Activated CD4-positive, alpha-beta memory T cell treated with anti-CD3 and anti-CD28 coated beads, Interleukin-2, amount 10 ng/mL, durations not matched to agents 7 days and 5 days (primary cell): ENCODE measurements around the gene FTSJ1. TPM values are rescaled to one million over a fixed set of nuclear protein-coding genes. Genes with fewer than 3 reads are reported as not detected.
"Not testable (repeated sequence)": the region's sequence is repeated elsewhere in the genome, so short reads cannot be mapped to it uniquely, and the experiment has no call there.

Source experiments
- CTCF ChIA-PET: fragments of 350-600 bp; sonication (Branson Sonifier 250); formaldehyde crosslinking; loops from one replicate; lab custom pipeline; 2021; ENCODE audit warnings: antibody characterized with exemption, inconsistent platforms; lab: Charles Lee
- POLR2A ChIA-PET: fragments of 350-600 bp; sonication (Branson Sonifier 250); formaldehyde crosslinking; loops from one replicate; lab custom pipeline; 2021; ENCODE audit warnings: antibody characterized with exemption; lab: Charles Lee
- DNase-seq: peaks from one replicate; pipeline ENCODE4 v3.0.0-alpha.2; 2020
- H3K27ac Mint-ChIP-seq: one replicate; pipeline ENCODE4 v1.8.0; 2021; ENCODE audit warnings: mild to moderate bottlenecking, mixed read lengths
- H3K27me3 Mint-ChIP-seq: one replicate; pipeline ENCODE4 v1.8.0; 2021; ENCODE audit warnings: mixed read lengths
- H3K36me3 Mint-ChIP-seq: one replicate; pipeline ENCODE4 v1.8.0; 2021; ENCODE audit warnings: low read depth, mixed read lengths
- H3K4me1 Mint-ChIP-seq: one replicate; pipeline ENCODE4 v1.8.0; 2021; ENCODE audit warnings: mixed read lengths
- H3K4me3 Mint-ChIP-seq: one replicate; pipeline ENCODE4 v1.8.0; 2021; ENCODE audit warnings: mild to moderate bottlenecking, mixed read lengths
- H3K9me3 Mint-ChIP-seq: one replicate; pipeline ENCODE4 v1.8.0; 2021; ENCODE audit warnings: mixed read lengths
- total RNA-seq, 2 experiments: library from RNA; stranded (reverse); gene quantifications; one replicate each; pipeline ENCODE4 v1.2.3, GENCODE V29; 2021

FTSJ1 gene
- total RNA-seq, 2 experiments from 2014 or later = 57.6 to 60.1 TPM

GRCh38 chrX:48520976-48521352, 45.0 kb downstream of the FTSJ1 start:
- Mint-ChIP-seq H3K27ac (peak overlapping the region; percentile 99), H3K4me3 (peak overlapping the region; percentile 91), H3K36me3 (peaks cover 46% of the 10 kb centered on the region), H3K9me3 (no peaks in the 10 kb centered on the region), H3K27me3 (no peaks in the 10 kb centered on the region), H3K4me1 (peaks cover 42% of the 10 kb centered on the region)
- DNase-seq = peak; percentile 37
- CTCF ChIA-PET = interaction anchor here (1.5 kb wide), 1 partner anchor 53 kb away, joined by 3 read pairs; the partner anchor contains the start of gene RBM3
- POLR2A ChIA-PET = interaction anchor here (0.5 to 2.8 kb wide), 10 partner anchors 9 to 419 kb away, joined by 3 to 33 read pairs (median 7); partner anchors contain the start of genes FTSJ1, PORCN, RBM3 and TBC1D25

DNA sequence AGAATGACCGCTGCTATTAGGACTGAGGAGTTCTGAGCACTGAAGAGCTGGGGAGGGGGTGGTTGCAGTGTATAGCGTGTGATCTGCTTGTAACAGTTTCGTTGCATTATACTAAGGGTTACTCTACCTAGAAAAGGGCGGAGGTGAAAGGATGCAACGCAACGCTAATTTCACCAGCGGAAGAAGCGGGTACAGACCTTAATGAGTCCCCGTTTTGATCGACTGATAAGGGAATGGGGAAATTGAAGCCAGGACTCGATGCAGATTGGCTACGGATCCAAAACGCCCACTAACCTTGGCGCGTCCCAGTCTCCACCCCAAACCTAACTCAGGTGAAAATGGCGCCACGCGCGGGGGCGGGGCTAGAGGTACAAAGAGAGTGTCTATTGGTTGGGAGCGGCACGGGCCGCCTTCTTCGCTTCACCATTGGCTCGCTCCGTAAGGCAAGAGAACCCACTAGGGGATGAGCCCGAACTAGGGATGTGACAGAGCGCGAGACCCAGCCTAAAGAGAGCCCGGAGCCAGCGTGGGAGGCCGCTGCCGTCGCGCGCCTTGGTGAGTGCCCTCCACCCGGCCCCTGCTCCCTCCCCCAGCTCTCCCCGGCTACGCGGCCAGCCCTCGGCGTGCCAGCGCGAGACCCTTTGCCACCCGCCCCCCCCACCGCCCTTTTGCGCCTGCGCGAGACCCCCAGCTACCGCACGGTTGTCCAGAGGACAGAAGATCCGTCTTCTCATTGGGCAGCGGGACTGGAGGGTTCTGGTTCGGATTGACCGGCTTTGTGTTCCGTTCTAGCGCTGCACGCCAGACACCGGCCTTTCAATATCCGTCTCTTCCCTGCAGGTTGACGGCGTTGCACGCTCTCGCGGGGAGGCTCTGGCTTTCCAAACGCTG, 45.6 kb downstream of the FTSJ1 start, which contains the start of gene EBP:
Gene EBP (plus strand): TSS at position 456 of the 891 bp plus-strand sequence. CDS start 1,964 bp downstream, outside the sequence.
- POLR2A ChIA-PET = interaction anchor here (0.5 to 2.8 kb wide), 13 partner anchors 8 to 418 kb away, joined by 3 to 33 read pairs (median 8); partner anchors contain the start of genes FTSJ1, PORCN, RBM3 and TBC1D25
- DNase-seq = peak; percentile 96
- peak within 1 kb of the TSS; percentile 99 for H3K27ac Mint-ChIP-seq
- no peaks in the 10 kb centered on the region for H3K9me3 Mint-ChIP-seq
- no peaks in the 10 kb centered on the region for H3K27me3 Mint-ChIP-seq
- peaks cover 44% of the 10 kb centered on the region for H3K4me1 Mint-ChIP-seq
- peaks cover 47% of the 10 kb centered on the region for H3K36me3 Mint-ChIP-seq
- CTCF ChIA-PET = interaction anchor here (1.4 to 1.5 kb wide), 2 partner anchors 18 to 53 kb away, joined by 3 to 7 read pairs; partner anchors contain the start of genes RBM3 and TBC1D25
- peak within 1 kb of the TSS; percentile 91 for H3K4me3 Mint-ChIP-seq

DNA sequence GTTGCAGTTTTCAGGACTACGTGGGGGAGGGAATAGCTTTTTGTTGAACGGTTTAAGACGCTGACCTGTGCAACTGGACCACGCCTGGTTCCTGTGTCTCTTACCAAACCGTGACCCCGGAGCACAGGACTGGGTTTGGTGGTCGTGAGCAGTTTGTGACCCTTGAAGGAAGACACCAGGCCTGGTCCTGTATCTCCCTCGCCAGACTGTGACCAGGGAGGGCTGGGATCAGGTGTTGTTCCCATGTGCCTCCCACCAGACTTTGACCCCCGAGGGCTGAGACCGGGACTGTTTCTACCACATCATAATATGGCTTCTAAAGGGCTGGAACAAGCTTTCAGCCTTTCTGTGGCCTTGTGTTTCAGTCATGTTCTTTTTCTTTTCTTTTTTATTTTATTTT, 46.3 kb downstream of the FTSJ1 start:
- H3K4me3 Mint-ChIP-seq = peak overlapping the region; percentile 91
- peak overlapping the region; percentile 99 for H3K27ac Mint-ChIP-seq
- no peak for DNase-seq
- H3K9me3 Mint-ChIP-seq = no peaks in the 10 kb centered on the region
- H3K36me3 Mint-ChIP-seq = peaks cover 47% of the 10 kb centered on the region
- H3K27me3 Mint-ChIP-seq = no peaks in the 10 kb centered on the region
- peaks cover 40% of the 10 kb centered on the region for H3K4me1 Mint-ChIP-seq
- POLR2A ChIA-PET = interaction anchor here (0.6 to 2.8 kb wide), 10 partner anchors 9 to 56 kb away, joined by 3 to 33 read pairs (median 10); partner anchors contain the start of genes FTSJ1, PORCN, RBM3 and TBC1D25
- CTCF ChIA-PET = interaction anchor here (1.4 to 1.5 kb wide), 2 partner anchors 17 to 52 kb away, joined by 3 to 7 read pairs; partner anchors contain the start of genes RBM3 and TBC1D25

DNA sequence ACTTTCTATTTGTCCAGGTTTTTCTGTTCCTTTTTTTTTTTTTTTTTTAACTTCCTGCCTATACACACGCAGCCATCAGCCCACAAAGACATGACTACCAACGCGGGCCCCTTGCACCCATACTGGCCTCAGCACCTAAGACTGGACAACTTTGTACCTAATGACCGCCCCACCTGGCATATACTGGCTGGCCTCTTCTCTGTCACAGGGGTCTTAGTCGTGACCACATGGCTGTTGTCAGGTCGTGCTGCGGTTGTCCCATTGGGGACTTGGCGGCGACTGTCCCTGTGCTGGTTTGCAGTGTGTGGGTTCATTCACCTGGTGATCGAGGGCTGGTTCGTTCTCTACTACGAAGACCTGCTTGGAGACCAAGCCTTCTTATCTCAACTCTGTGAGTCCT, 47.7 kb downstream of the FTSJ1 start:
- peak overlapping the region; percentile 44 for H3K27ac Mint-ChIP-seq
- H3K9me3 Mint-ChIP-seq = no peaks in the 10 kb centered on the region
- POLR2A ChIA-PET = interaction anchor here (2.3 kb wide), 1 partner anchor 53 kb away, joined by 8 read pairs; no protein-coding TSS in a partner anchor

GRCh38 chrX:48525853-48526252, 49.9 kb downstream of the FTSJ1 start:
- Mint-ChIP-seq H3K4me1 (peaks cover 43% of the 10 kb centered on the region), H3K36me3 (peaks cover 66% of the 10 kb centered on the region), H3K4me3 (peak overlapping the region; percentile 53)
- H3K9me3 Mint-ChIP-seq, H3K27me3 Mint-ChIP-seq, CTCF ChIA-PET, H3K27ac Mint-ChIP-seq, DNase-seq: not testable (repeated sequence)
- POLR2A ChIA-PET = interaction anchor here (0.9 to 1.5 kb wide), 2 partner anchors 13 to 49 kb away, joined by 3 to 6 read pairs; partner anchors contain the start of gene RBM3

More for the DNA sequence above, 47.7 kb downstream of the FTSJ1 start:
- H3K27me3 Mint-ChIP-seq = no peaks in the 10 kb centered on the region
- H3K4me1 Mint-ChIP-seq = peaks cover 52% of the 10 kb centered on the region
- H3K36me3 Mint-ChIP-seq = peaks cover 59% of the 10 kb centered on the region
- CTCF ChIA-PET = no interaction called here
- DNase-seq = no peak
- peak overlapping the region; percentile 91 for H3K4me3 Mint-ChIP-seq

DNA sequence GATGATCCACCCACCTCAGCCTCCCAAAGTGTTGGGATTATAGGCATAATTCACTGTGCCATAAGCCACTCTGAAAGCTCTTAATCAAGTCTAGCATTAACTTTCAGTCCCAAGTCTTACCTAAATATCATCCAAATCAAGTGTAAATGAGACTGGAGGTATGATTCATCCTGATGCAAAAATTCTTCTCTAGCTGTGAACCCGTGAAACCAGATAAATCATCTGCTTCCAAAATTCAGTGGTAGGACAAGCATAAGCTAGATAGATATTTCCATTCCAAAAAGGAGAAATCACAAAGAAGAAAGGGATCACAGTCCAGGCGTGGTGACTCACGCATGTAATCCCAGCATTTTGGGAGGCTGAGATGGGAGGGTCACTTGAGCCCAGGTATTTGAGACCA, 54.7 kb downstream of the FTSJ1 start:
- Mint-ChIP-seq H3K27ac (peak overlapping the region; percentile 97), H3K4me3 (no peak overlapping the region), H3K36me3 (peaks cover 65% of the 10 kb centered on the region), H3K9me3 (no peaks in the 10 kb centered on the region), H3K27me3 (no peaks in the 10 kb centered on the region), H3K4me1 (peaks cover 57% of the 10 kb centered on the region)
- CTCF ChIA-PET = no interaction called here
- POLR2A ChIA-PET = interaction anchor here (1.0 to 3.8 kb wide), 5 partner anchors 8 to 44 kb away, joined by 5 to 18 read pairs (median 16); partner anchors contain the start of genes EBP, RBM3 and TBC1D25
- DNase-seq = no peak

DNA sequence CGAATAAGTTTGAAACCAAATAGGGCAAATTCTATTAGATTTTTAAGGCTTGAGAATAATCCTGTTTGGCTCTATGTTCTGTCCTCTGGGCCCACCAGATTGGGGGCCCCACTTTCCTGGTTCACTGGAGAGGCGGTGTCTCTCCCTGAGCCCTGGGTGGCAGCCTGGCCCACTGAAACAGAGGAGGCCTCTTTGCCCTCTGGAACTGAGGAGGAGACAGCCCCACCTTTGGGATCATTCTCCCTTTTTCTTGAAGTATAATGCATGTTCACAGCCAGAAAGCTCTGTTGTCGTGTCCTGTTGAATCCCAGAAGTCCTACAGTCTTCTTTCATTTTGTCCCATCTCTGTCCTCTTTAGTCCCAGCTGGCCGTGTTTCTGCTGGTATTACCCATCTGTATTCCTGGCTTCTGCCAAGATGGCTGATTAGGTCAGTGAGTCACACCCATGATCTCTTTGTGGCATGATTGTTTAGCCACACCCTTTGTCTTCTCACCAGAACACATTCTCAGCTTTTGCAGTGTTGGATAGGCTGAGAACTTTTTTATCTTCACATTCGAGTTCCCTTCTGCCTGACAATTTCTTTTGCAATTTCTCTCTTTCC, 55.5 kb downstream of the FTSJ1 start:
- DNase-seq = no peak
- CTCF ChIA-PET = interaction anchor here (1.2 kb wide), 1 partner anchor 9 kb away, joined by 3 read pairs; no protein-coding TSS in a partner anchor
- peaks cover 51% of the 10 kb centered on the region for H3K4me1 Mint-ChIP-seq
- H3K9me3 Mint-ChIP-seq = no peaks in the 10 kb centered on the region
- H3K36me3 Mint-ChIP-seq = peaks cover 58% of the 10 kb centered on the region
- POLR2A ChIA-PET = interaction anchor here (1.2 to 3.8 kb wide), 6 partner anchors 9 to 43 kb away, joined by 3 to 18 read pairs (median 10); partner anchors contain the start of genes EBP, RBM3 and TBC1D25
- peak overlapping the region; percentile 97 for H3K27ac Mint-ChIP-seq
- no peaks in the 10 kb centered on the region for H3K27me3 Mint-ChIP-seq
- H3K4me3 Mint-ChIP-seq = peak overlapping the region; percentile 14

GRCh38 chrX:48532161-48532560, 56.2 kb downstream of the FTSJ1 start:
- no peaks in the 10 kb centered on the region for H3K27me3 Mint-ChIP-seq
- POLR2A ChIA-PET = interaction anchor here (1.2 to 3.8 kb wide), 6 partner anchors 8 to 42 kb away, joined by 3 to 18 read pairs (median 10); partner anchors contain the start of genes EBP, RBM3 and TBC1D25

GRCh38 chrX:48533165-48533564, 57.2 kb downstream of the FTSJ1 start:
- Mint-ChIP-seq H3K9me3 (no peaks in the 10 kb centered on the region), H3K27ac (peak overlapping the region; percentile 16), H3K27me3 (no peaks in the 10 kb centered on the region), H3K36me3 (peaks cover 46% of the 10 kb centered on the region), H3K4me1 (peaks cover 40% of the 10 kb centered on the region), H3K4me3 (no peak overlapping the region)
- DNase-seq = no peak
- POLR2A ChIA-PET = interaction anchor here (2.6 kb wide), 1 partner anchor 41 kb away, joined by 16 read pairs; the partner anchor contains the start of gene RBM3
- CTCF ChIA-PET = no interaction called here

More at GRCh38 chrX:48532161-48532560, 56.2 kb downstream of the FTSJ1 start:
- Mint-ChIP-seq H3K36me3 (peaks cover 54% of the 10 kb centered on the region), H3K4me3 (no peak overlapping the region), H3K27ac (peak overlapping the region; percentile 97), H3K4me1 (peaks cover 47% of the 10 kb centered on the region), H3K9me3 (no peaks in the 10 kb centered on the region)
- CTCF ChIA-PET = interaction anchor here (1.2 kb wide), 1 partner anchor 8 kb away, joined by 3 read pairs; no protein-coding TSS in a partner anchor
- DNase-seq = no peak

Other genes with a start within 250 kb of the FTSJ1 start
- gene SSX1, start 220.8 kb upstream of the FTSJ1 start, total RNA-seq = not detected
- gene SSX3, start 119.5 kb upstream of the FTSJ1 start, total RNA-seq = not detected
- not detected for gene SSX4, start 92.7 kb upstream of the FTSJ1 start, total RNA-seq
- gene SSX4B, start 64.2 kb upstream of the FTSJ1 start, total RNA-seq = not detected
- 10 to 100 TPM; 76.4 to 82.4 TPM for gene SLC38A5, start 5.9 kb upstream of the FTSJ1 start, total RNA-seq
- 10 to 100 TPM; 26.1 to 29.2 TPM for gene PORCN, start 32.8 kb downstream of the FTSJ1 start, total RNA-seq
- gene EBP, start 45.6 kb downstream of the FTSJ1 start, total RNA-seq = 100 to 1,000 TPM; 446 to 461 TPM
- gene TBC1D25, start 63.5 kb downstream of the FTSJ1 start, total RNA-seq = 10 to 100 TPM; 21.7 to 22.3 TPM
- gene RBM3, start 98.3 kb downstream of the FTSJ1 start, total RNA-seq = 100 to 1,000 TPM; 180 to 182 TPM
- gene WDR13, start 121.3 kb downstream of the FTSJ1 start, total RNA-seq = 10 to 100 TPM; 48.5 to 53.5 TPM
- 100 to 1,000 TPM; 156 to 157 TPM for gene WAS, start 207.6 kb downstream of the FTSJ1 start, total RNA-seq
- 10 to 100 TPM; 30.3 to 33.2 TPM for gene SUV39H1, start 220.5 kb downstream of the FTSJ1 start, total RNA-seq